Suppressor macrophage treated with lipopolysaccharide for 4 hours (primary cell): ENCODE data around the gene DPM2.

Source experiments
- DNase-seq: peaks from one replicate; pipeline ENCODE4 v3.0.0-alpha.2; 2020

DPM2 gene

GRCh38 chr9:127895811-127896210, 41.8 kb downstream of the DPM2 start:
- DNase-seq: no peak

- no peak for DNase-seq
Measured at GRCh38 chr9:127893392-127893791, 44.3 kb downstream of the DPM2 start.

DNA sequence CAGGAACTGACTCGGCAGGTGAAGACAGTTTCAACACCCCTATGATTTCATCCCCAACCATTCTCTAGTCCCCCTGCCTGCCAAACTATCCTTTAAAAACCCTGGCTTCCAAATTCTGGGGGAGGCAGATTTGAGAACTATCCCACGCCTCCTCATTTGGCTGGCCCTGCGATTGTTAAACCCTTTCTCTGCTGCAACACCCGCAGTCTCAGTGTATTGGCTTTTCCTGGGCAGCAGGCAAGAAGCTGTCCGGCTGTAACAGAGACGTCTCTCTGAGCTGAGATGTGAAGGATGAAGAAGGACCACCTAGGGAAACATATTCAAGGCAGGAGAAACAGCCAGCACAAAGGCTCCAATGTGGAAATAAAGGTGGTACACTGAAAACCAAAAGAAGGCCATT, 44.8 kb downstream of the DPM2 start:
- DNase-seq: no peak

- no peak for DNase-seq
Measured at GRCh38 chr9:127890053-127890452, 47.6 kb downstream of the DPM2 start.

- DNase-seq: no peak
Measured at GRCh38 chr9:127887792-127888191, 49.9 kb downstream of the DPM2 start.

DNA sequence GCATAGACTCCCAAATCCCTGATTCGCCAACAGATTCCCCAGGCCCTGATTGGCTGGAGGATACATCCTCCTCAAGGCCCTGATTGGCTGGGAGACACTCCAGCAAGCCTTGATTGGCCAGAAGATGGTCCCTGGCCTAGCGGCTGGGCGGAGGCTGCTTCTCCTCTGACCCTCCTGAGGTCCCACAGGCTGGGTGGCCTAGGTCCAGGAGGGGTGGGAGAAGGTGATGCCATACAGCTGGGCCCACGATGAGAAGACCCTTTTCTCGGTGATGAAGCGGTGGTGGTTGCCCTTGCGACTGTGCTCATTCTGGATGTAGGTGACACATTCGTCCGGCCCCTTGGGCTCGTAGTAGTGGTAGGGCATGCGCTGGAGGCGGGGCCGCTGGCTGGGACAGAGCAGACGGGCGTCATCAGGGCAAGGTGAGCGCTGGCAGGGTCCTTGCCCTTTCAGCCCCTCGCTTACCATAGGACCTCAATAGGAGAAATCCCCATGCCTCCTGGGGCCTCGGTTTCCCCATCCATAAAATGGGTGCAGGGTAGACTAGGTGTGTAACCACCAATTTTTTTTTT, 51.2 kb downstream of the DPM2 start:
- DNase-seq: no peak

DNA sequence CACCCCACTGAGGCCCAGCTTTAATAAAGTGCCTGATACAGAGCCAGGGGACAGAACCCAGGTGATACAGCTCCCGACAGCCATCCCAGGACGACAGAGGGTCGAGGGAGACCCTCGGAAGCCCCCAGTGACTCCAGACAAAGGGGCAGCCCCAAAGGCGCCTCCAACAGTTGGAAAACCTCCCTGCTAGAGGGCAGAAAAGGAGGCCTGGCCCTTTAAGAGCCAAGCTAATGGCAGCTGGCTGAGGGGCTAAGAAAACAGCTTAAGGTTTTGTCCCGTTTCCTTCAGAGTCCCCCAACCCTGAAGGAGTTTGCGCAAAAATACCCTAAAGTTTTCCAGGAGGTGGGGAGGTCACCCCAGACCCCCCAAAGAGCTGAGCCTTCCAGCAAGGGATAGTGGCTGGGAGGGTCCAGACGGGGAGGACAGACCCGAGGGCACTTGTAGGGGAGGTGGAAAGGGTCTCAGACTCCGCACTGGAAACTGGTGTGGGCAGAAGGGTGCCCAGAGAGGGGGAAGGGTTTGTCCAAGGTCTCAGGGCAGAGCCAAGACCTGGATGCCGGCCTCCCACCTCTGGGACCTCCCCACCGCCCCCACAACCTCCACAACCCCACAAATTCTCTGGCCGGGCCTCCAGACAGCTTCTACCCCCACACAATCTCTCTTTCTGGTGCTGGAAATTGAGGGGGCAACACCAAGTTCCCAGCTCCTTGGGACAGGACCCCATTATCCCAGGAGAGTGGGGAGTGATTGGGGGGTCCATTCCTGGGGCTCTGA, 52.0 kb downstream of the DPM2 start:
- DNase-seq: no peak
